SK-N-SH (cell line): ENCODE results near the gene IQUB. TPM values are rescaled to one million over a fixed set of nuclear protein-coding genes. Genes with fewer than 3 reads are reported as not detected.
"Not testable (repeated sequence)": the region's sequence is repeated elsewhere in the genome, so short reads cannot be mapped to it uniquely, and the experiment has no call there.

Experiments
- CTCF ChIA-PET: fragments of 300-600, 350-600 bp; formaldehyde crosslinking; extraction: SDS; loops from one replicate; lab custom pipeline; 2021; lab: Yijun Ruan, JAX
- POLR2A ChIA-PET: fragments of 350-600 bp; sonication (Branson Sonifier 250); formaldehyde crosslinking; extraction: SDS; loops from one replicate; lab custom pipeline; 2020; ENCODE audit warnings: antibody characterized with exemption, inconsistent platforms; lab: Yijun Ruan, JAX
- DNase-seq: peaks from one replicate; pipeline ENCODE4 v3.0.0; 2012
- H2AFZ ChIP-seq: fragments of 200-600 bp; sonication (generic); 2 replicates; pipeline ENCODE4 v1.8.1; 2016; ENCODE audit warnings: antibody characterized with exemption, mild to moderate bottlenecking, low read depth
- H3F3A ChIP-seq: fragments of 200-600 bp; sonication (generic); replicated peaks from 2 replicates; pipeline ENCODE3; 2016; ENCODE audit warnings: antibody characterized with exemption, mild to moderate bottlenecking; ENCODE audit not compliant: insufficient read depth
- H3K27ac ChIP-seq, 2 experiments: fragments of 200-500 bp in 1 of 2; fragments of 200-600 bp in 1 of 2; sonication (Bioruptor generic) in 1 of 2; sonication (generic), shearing (Covaris generic) in 1 of 2; 2 replicates each; pipeline versions ENCODE4 v1.5.1 to v1.6.1; 2014 to 2016; ENCODE audit warnings: low read depth in 2 of 2, inconsistent platforms in 1 of 2, low read length in 1 of 2, mild to moderate bottlenecking in 1 of 2, mixed read lengths in 1 of 2
- H3K27me3 ChIP-seq: fragments of 200-600 bp; sonication (generic), shearing (Covaris generic); 2 replicates; pipeline ENCODE4 v1.6.1; 2016; ENCODE audit warnings: mixed run types; ENCODE audit not compliant: insufficient read depth
- H3K36me3 ChIP-seq, 2 experiments: fragments of 200-500 bp in 1 of 2; fragments of 200-600 bp in 1 of 2; sonication (Bioruptor generic) in 1 of 2; sonication (generic) in 1 of 2; replicated peaks in 1 of 2; 2 replicates each; pipeline versions ENCODE3 to v1.5.1; 2014 to 2016; ENCODE audit warnings: low read length in 1 of 2, mild to moderate bottlenecking in 1 of 2; ENCODE audit not compliant: insufficient read depth in 2 of 2, control insufficient read depth in 1 of 2
- H3K4me1 ChIP-seq, 2 experiments: fragments of 200-500 bp in 1 of 2; fragments of 200-600 bp in 1 of 2; sonication (Bioruptor generic) in 1 of 2; sonication (generic), shearing (Covaris generic) in 1 of 2; 2 replicates each; pipeline versions ENCODE4 v1.5.1 to v1.6.1; 2014 to 2016; ENCODE audit warnings: low read depth in 1 of 2, low read length in 1 of 2, mixed run types in 1 of 2; ENCODE audit not compliant: insufficient read depth in 2 of 2, control insufficient read depth in 1 of 2
- H3K4me2 ChIP-seq: fragments of 200-600 bp; sonication (generic), shearing (Covaris generic); 2 replicates; pipeline ENCODE4 v1.6.1; 2017; ENCODE audit warnings: mixed run types
- H3K4me3 ChIP-seq, 2 experiments: fragments of 200-500 bp in 1 of 2; fragments of 200-600 bp in 1 of 2; sonication (Bioruptor generic) in 1 of 2; sonication (generic), shearing (Covaris generic) in 1 of 2; 2 replicates each; pipeline versions ENCODE4 v1.5.1 to v1.8.1; 2014 to 2016; ENCODE audit warnings: low read depth in 2 of 2, inconsistent platforms in 1 of 2, low read length in 1 of 2, mild to moderate bottlenecking in 1 of 2, mixed read lengths in 1 of 2, moderate library complexity in 1 of 2
- H3K79me2 ChIP-seq: fragments of 200-600 bp; sonication (generic); 2 replicates; pipeline ENCODE4 v1.8.1; 2017; ENCODE audit warnings: mild to moderate bottlenecking; ENCODE audit not compliant: insufficient read depth
- H3K9ac ChIP-seq: fragments of 200-600 bp; sonication (generic); 2 replicates; pipeline ENCODE4 v1.6.1; 2017; ENCODE audit warnings: mixed run types
- H3K9me2 ChIP-seq: fragments of 200-600 bp; sonication (generic); 2 replicates; pipeline ENCODE4 v1.6.1; 2017; ENCODE audit warnings: mixed run types
- H3K9me3 ChIP-seq: fragments of 200-600 bp; sonication (generic); 2 replicates; pipeline ENCODE4 v1.6.1; 2017; ENCODE audit warnings: mixed run types, mild to moderate bottlenecking, moderate library complexity
- H4K20me1 ChIP-seq: fragments of 200-600 bp; sonication (generic); 2 replicates; pipeline ENCODE4 v1.6.1; 2017; ENCODE audit warnings: mild to moderate bottlenecking, mixed run types; ENCODE audit not compliant: insufficient read depth
- CHD2 ChIP-seq: fragments of 150-350 bp; IDR thresholded peaks from 2 replicates; pipeline ENCODE4 v1.6.1; 2018; ENCODE audit warnings: low read length; ENCODE audit not compliant: partially characterized antibody
- EP300 ChIP-seq, 2 experiments: IDR thresholded peaks; 2 replicates each; pipeline versions ENCODE4 v1.4.0 to v1.6.1; 2012; ENCODE audit warnings: borderline replicate concordance in 1 of 2, low read depth in 1 of 2, low read length in 1 of 2
- FOSL2 ChIP-seq: IDR thresholded peaks from 2 replicates; pipeline ENCODE4 v1.4.0; 2012; ENCODE audit warnings: low read depth, mild to moderate bottlenecking, moderate library complexity, borderline replicate concordance
- MEF2A ChIP-seq: IDR thresholded peaks from 2 replicates; pipeline ENCODE4 v1.4.0; 2012; ENCODE audit warnings: low read depth, borderline replicate concordance
- NFIC ChIP-seq: IDR thresholded peaks from 2 replicates; pipeline ENCODE4 v1.4.0; 2012; ENCODE audit warnings: borderline replicate concordance
- REST ChIP-seq: IDR thresholded peaks from 2 replicates; pipeline ENCODE4 v1.6.1; 2012; ENCODE audit warnings: mild to moderate bottlenecking, low read depth, low read length, moderate library complexity
- TAF1 ChIP-seq: IDR thresholded peaks from 2 replicates; pipeline ENCODE4 v1.6.1; 2012; ENCODE audit warnings: low read depth, mild to moderate bottlenecking, low read length, moderate library complexity, borderline replicate concordance
- WGBS: methylation state at CpG from one replicate; pipeline ENCODE4 v1.1.6; 2017; ENCODE audit warnings: low lambda C conversion rate; 5-methylcytosine and 5-hydroxymethylcytosine counted together
- polyA plus RNA-seq, 3 experiments: library from polyadenylated mRNA; depleted of rRNA; stranded (reverse); fragments of >200 nt; gene quantifications; 2 replicates each; pipeline ENCODE4 v1.2.3, GENCODE V29; 2012
- small RNA-seq, 7 experiments: library from RNA; depleted of rRNA; stranded (forward); fragments of <200 nt; gene quantifications; one replicate each; pipeline ENCODE3, GENCODE V24; 2012

The IQUB gene
- polyA plus RNA-seq, 1 of the 3 experiments (the other 2 are of a cell fraction): 0.10 TPM

GRCh38 chr7:123410273-123410904 lies 124.0 kb downstream of the IQUB start:
- no peak overlapping the region for H3K9ac ChIP-seq
- H3K79me2 ChIP-seq: no peaks in the 10 kb centered on the region
- H3K27ac ChIP-seq: no peak overlapping the region
- no peaks in the 10 kb centered on the region for H3K9me2 ChIP-seq
- no peaks in the 10 kb centered on the region for H3K9me3 ChIP-seq
- no peaks in the 10 kb centered on the region for H3K27me3 ChIP-seq
- ChIA-PET POLR2A (no interaction called here), CTCF (interaction anchor here (0.8 kb wide), 1 partner anchor 43 kb away, joined by 4 read pairs; no protein-coding TSS in a partner anchor)
- no peak overlapping the region for H2AFZ ChIP-seq
- no peaks in the 10 kb centered on the region for H3F3A ChIP-seq
- H3K4me3 ChIP-seq: no peak overlapping the region
- H4K20me1 ChIP-seq: no peaks in the 10 kb centered on the region
- peak overlapping the region; percentile 28; the same call in 1 of the 2 replicates for H3K4me2 ChIP-seq
- TF ChIP-seq EP300 (IDR thresholded peaks at IDR 0.05; ENCODE audit: borderline replicate concordance in 1 of 2, low read depth in 1 of 2, low read length in 1 of 2) (no peak), FOSL2 (no peak), TAF1 (no peak), NFIC (peak; percentile 57; the same call in 1 of the 2 replicates), REST (no peak), CHD2 (no peak), MEF2A (no peak)
- WGBS: 2% methylated on average over 1 of the region's 1 CpG
- no peak for DNase-seq
- H3K36me3 ChIP-seq: no peaks in the 10 kb centered on the region
- no peaks in the 10 kb centered on the region for H3K4me1 ChIP-seq

- POLR2A ChIA-PET, H3K79me2 ChIP-seq, H3K36me3 ChIP-seq, H3K4me3 ChIP-seq, H3K4me1 ChIP-seq, H3K9me2 ChIP-seq, H3F3A ChIP-seq, DNase-seq, H3K27ac ChIP-seq, H3K27me3 ChIP-seq, H3K9me3 ChIP-seq, H2AFZ ChIP-seq, H3K4me2 ChIP-seq, H4K20me1 ChIP-seq, H3K9ac ChIP-seq: not testable (repeated sequence)
- 48% methylated on average over 4 of the region's 4 CpGs for WGBS
- CTCF ChIA-PET: interaction anchor here (1.0 to 1.9 kb wide), 2 partner anchors 9 to 41 kb away, joined by 3 to 4 read pairs; no protein-coding TSS in a partner anchor
Observed at GRCh38 chr7:123407951-123408350, 126.4 kb downstream of the IQUB start.

Small RNA genes lying within 50 kb of the gene (small RNA-seq; reads per million reads assigned to genes)
- gene RNU6-296P: 0 reads per million in 7 experiments

Other genes starting within 250 kb of the IQUB start
- gene NDUFA5, start 23.2 kb upstream of the IQUB start, polyA plus RNA-seq (2012; rRNA removed): 10.9 and 14.6 TPM in 2 replicates
- not detected in 2 replicates for gene ASB15, start 67.2 kb upstream of the IQUB start, polyA plus RNA-seq (2012; rRNA removed)
- gene LMOD2, start 121.3 kb upstream of the IQUB start, polyA plus RNA-seq (2012; rRNA removed): 0.05 TPM in 1 of 2 replicates, not detected in the other
- gene WASL, start 214.4 kb upstream of the IQUB start, polyA plus RNA-seq (2012; rRNA removed): 8.5 and 9.9 TPM in 2 replicates